Measurements from ENCODE around the gene PLD1.

Gene PLD1

DNA sequence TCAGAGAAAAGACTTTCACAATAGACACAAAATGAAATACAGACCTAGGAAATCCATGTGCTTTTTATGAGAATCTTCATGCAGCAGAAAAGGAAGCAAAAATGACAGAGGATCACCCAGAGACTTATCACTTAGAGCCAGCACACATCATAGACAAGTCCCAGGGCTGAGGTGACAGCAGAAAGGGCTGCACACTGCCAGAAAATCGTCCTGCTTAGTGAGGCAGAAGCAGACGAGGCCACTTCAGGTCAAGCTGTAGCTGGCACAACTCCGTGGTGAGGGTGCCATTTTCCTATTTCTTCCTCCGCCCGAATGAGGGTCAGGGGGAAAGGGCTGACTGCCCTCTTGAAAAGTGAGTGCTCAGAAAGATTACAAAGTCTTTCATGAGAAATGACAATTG, 254.1 kb downstream of the PLD1 start:
- H3K4me3 ChIP-seq (ENCODE audit: low read length): no peak overlapping the region
- H3K4me1 ChIP-seq (ENCODE audit: control insufficient read depth, insufficient read depth, low read length): no peaks in the 10 kb centered on the region
- no peaks in the 10 kb centered on the region for H3K36me3 ChIP-seq (ENCODE audit: insufficient read depth, low read length)
- H3K9me3 ChIP-seq (replicated peaks; ENCODE audit: low read length): no peaks in the 10 kb centered on the region
- peaks cover under 1% of the 10 kb centered on the region for H3K27me3 ChIP-seq (ENCODE audit: control insufficient read depth, insufficient read depth, low read length)
- H3K9ac ChIP-seq (ENCODE audit: low read depth, low read length): no peak overlapping the region
- no peak overlapping the region for H3K4me2 ChIP-seq (ENCODE audit: low read length)

GRCh38 chr3:171553086-171553485, 257.2 kb downstream of the PLD1 start:
- Histone ChIP-seq H3K27me3 (ENCODE audit: control insufficient read depth, insufficient read depth, low read length) (no peaks in the 10 kb centered on the region), H3K4me2 (ENCODE audit: low read length) (no peak overlapping the region)

GRCh38 chr3:171552531-171552930, 257.8 kb downstream of the PLD1 start:
- no peak overlapping the region for H3K9ac ChIP-seq (ENCODE audit: low read depth, low read length)
- no peaks in the 10 kb centered on the region for H3K36me3 ChIP-seq (ENCODE audit: insufficient read depth, low read length)
- no peaks in the 10 kb centered on the region for H3K27me3 ChIP-seq (ENCODE audit: control insufficient read depth, insufficient read depth, low read length)
- H3K4me3 ChIP-seq (ENCODE audit: low read length): no peak overlapping the region
- H3K4me2 ChIP-seq (ENCODE audit: low read length): no peak overlapping the region
- no peaks in the 10 kb centered on the region for H3K4me1 ChIP-seq (ENCODE audit: control insufficient read depth, insufficient read depth, low read length)
- no peaks in the 10 kb centered on the region for H3K9me3 ChIP-seq (replicated peaks; ENCODE audit: low read length)

More at GRCh38 chr3:171553086-171553485, 257.2 kb downstream of the PLD1 start:
- Histone ChIP-seq H3K4me3 (ENCODE audit: low read length) (no peak overlapping the region), H3K9ac (ENCODE audit: low read depth, low read length) (no peak overlapping the region), H3K9me3 (replicated peaks; ENCODE audit: low read length) (no peaks in the 10 kb centered on the region), H3K36me3 (ENCODE audit: insufficient read depth, low read length) (no peaks in the 10 kb centered on the region), H3K4me1 (ENCODE audit: control insufficient read depth, insufficient read depth, low read length) (no peaks in the 10 kb centered on the region)

DNA sequence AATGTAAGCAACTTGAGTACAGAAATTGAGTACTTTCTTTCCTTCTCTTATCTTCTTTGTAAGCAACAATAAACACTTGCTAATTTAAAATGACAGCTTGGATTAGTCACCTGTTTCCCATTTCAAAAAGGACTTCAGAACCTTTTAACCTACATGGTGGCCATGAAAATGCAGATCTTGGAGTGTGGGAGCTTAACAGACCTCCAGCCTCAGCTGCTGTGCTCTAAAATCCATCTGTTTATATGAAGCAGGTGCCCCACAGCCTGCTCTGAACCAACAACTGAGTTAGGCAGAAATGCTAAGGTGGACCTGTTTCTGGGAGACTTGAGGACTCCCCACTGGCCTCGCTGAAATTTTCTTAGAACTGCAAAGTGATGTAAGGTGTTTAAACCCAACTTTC, 259.0 kb downstream of the PLD1 start:
- Histone ChIP-seq H3K4me1 (ENCODE audit: control insufficient read depth, insufficient read depth, low read length) (no peaks in the 10 kb centered on the region), H3K27me3 (ENCODE audit: control insufficient read depth, insufficient read depth, low read length) (no peaks in the 10 kb centered on the region), H3K9me3 (replicated peaks; ENCODE audit: low read length) (no peaks in the 10 kb centered on the region), H3K4me3 (ENCODE audit: low read length) (no peak overlapping the region), H3K36me3 (ENCODE audit: insufficient read depth, low read length) (no peaks in the 10 kb centered on the region), H3K9ac (ENCODE audit: low read depth, low read length) (no peak overlapping the region), H3K4me2 (ENCODE audit: low read length) (no peak overlapping the region)
